K562 (cell line): ENCODE measurements around the gene PRM2. TPM values are rescaled to one million over a fixed set of nuclear protein-coding genes. Genes with fewer than 3 reads are reported as not detected.

ENCODE experiments used
- ADNP ChIP-seq: fragments of 200-800 bp; sonication (Bioruptor generic); IDR thresholded peaks from 2 replicates; pipeline ENCODE4 v1.6.1; 2016; ENCODE audit warnings: missing genetic modification characterization, missing compliant biosample characterization
- CHCHD3 ChIP-seq: fragments of 250-450 bp; sonication (Bioruptor Pico); IDR thresholded peaks from 2 replicates; pipeline ENCODE4 v2.1.2; 2022; ENCODE audit warnings: mild to moderate bottlenecking
- COPS2 ChIP-seq: fragments of 450-650 bp; conservative IDR thresholded peaks from 2 replicates; pipeline ENCODE4 v1.6.1; 2016; ENCODE audit warnings: mild to moderate bottlenecking, moderate library complexity
- CXXC5 ChIP-seq: fragments of 250-450 bp; sonication (Bioruptor Pico); IDR thresholded peaks from 2 replicates; pipeline ENCODE4 v1.8.0; 2022; ENCODE audit warnings: inconsistent platforms, mild to moderate bottlenecking, moderate library complexity
- DNMT1 ChIP-seq: fragments of 450-650 bp; IDR thresholded peaks from 2 replicates; pipeline ENCODE4 v1.6.1; 2016; ENCODE audit warnings: antibody characterized with exemption, mild to moderate bottlenecking
- ELF2 ChIP-seq: fragments of 250-450 bp; sonication (Bioruptor Pico); IDR thresholded peaks from 2 replicates; pipeline ENCODE4 v1.5.0; 2021; ENCODE audit warnings: mild to moderate bottlenecking
- FOXA3 ChIP-seq, 2 experiments: fragments of 450-650 bp in 1 of 2; sonication (generic) in 1 of 2; formaldehyde crosslinking; IDR thresholded peaks in 1 of 2; conservative IDR thresholded peaks in 1 of 2; 2 replicates each; pipeline versions ENCODE4 v1.4.0 to v1.8.0; 2020 to 2022; ENCODE audit warnings: mild to moderate bottlenecking in 2 of 2, missing genetic modification reagents in 1 of 2
- JUN ChIP-seq, 2 experiments: sonication (generic) in 1 of 2; formaldehyde crosslinking in 1 of 2; IDR thresholded peaks; 2 replicates each; pipeline versions ENCODE4 v1.6.1 to v1.8.0; 2012 to 2022; ENCODE audit warnings: borderline replicate concordance in 2 of 2, mild to moderate bottlenecking in 2 of 2, improper control_type of control experiment in 1 of 2, low read depth in 1 of 2, low read length in 1 of 2, missing genetic modification reagents in 1 of 2
- JUND ChIP-seq, 2 experiments: IDR thresholded peaks; 2 replicates in 1 of 2; 3 replicates in 1 of 2; pipeline ENCODE4 v1.6.1; 2011; ENCODE audit warnings: borderline replicate concordance in 2 of 2, low read depth in 2 of 2, low read length in 2 of 2, improper control_type of control experiment in 1 of 2, missing biosample characterization in 1 of 2, missing genetic modification characterization in 1 of 2, missing genetic modification reagents in 1 of 2
- MBD2 ChIP-seq: sonication (generic); IDR thresholded peaks from 2 replicates; pipeline ENCODE4 v1.6.1; 2016; ENCODE audit warnings: low read depth, borderline replicate concordance
- NUFIP1 ChIP-seq: fragments of 450-650 bp; IDR thresholded peaks from 2 replicates; pipeline ENCODE4 v1.6.1; 2018; ENCODE audit not compliant: partially characterized antibody
- RBBP5 ChIP-seq: fragments of 200-600 bp; sonication (generic); IDR thresholded peaks from 2 replicates; pipeline ENCODE4 v1.6.1; 2012; ENCODE audit warnings: borderline replicate concordance, mild to moderate bottlenecking, low read length, control low read depth, inconsistent platforms; ENCODE audit not compliant: insufficient read depth, poor library complexity, severe bottlenecking
- SMAD2 ChIP-seq: fragments of 150-350 bp; IDR thresholded peaks from 2 replicates; pipeline ENCODE4 v1.6.1; 2014; ENCODE audit warnings: low read depth, mild to moderate bottlenecking, low read length
- TAL1 ChIP-seq: fragments of 450-650 bp; IDR thresholded peaks from 2 replicates; pipeline ENCODE4 v1.6.1; 2016; ENCODE audit warnings: mild to moderate bottlenecking
- TCF7 ChIP-seq: sonication (generic); IDR thresholded peaks from 2 replicates; pipeline ENCODE4 v1.6.1; 2016; ENCODE audit warnings: antibody characterized with exemption, borderline replicate concordance
- TRIM24 ChIP-seq, 2 experiments: fragments of 450-650 bp; IDR thresholded peaks; 2 replicates each; pipeline ENCODE4 v1.6.1; 2016
- TSC22D4 ChIP-seq: fragments of 450-650 bp; IDR thresholded peaks from 2 replicates; pipeline ENCODE4 v1.6.1; 2016; ENCODE audit warnings: missing genetic modification characterization, missing biosample characterization, control low read depth
- ZNF584 ChIP-seq: fragments of 200-800 bp; sonication (Bioruptor generic); IDR thresholded peaks from 2 replicates; pipeline ENCODE4 v1.6.1; 2016; ENCODE audit warnings: low read depth, mild to moderate bottlenecking, missing genetic modification characterization, missing compliant biosample characterization
- ZNF707 ChIP-seq: fragments of 250-450 bp; sonication (Bioruptor Pico); conservative IDR thresholded peaks from 2 replicates; pipeline ENCODE4 v1.8.0; 2022; ENCODE audit warnings: inconsistent platforms, mild to moderate bottlenecking, moderate library complexity
- polyA plus RNA-seq, 8 experiments: library from polyadenylated mRNA; depleted of rRNA in 4 of 8; stranded (reverse) in 5 of 8; unstranded in 3 of 8; fragments of >200 nt; fragmentation: Nextera tagmentation in 2 of 8; fragmentation: Illumina TruSeq in 1 of 8; extraction: Ambion mirVana in 2 of 8; extraction: Trizol in 1 of 8; gene quantifications; 2 replicates each; pipeline versions ENCODE4 v1.2.1 to v1.2.3, GENCODE V29; 2011 to 2014; ENCODE audit warnings: inconsistent platforms in 1 of 8, missing spikeins in 1 of 8
- total RNA-seq, 7 experiments: library from RNA; depleted of rRNA in 6 of 7; stranded (reverse); fragments of >200 nt in 6 of 7; fragmentation: Illumina TruSeq in 2 of 7; extraction: Trizol in 2 of 7; gene quantifications; 2 replicates each; pipeline versions ENCODE4 v1.2.1 to v1.2.3, GENCODE V29; 2011 to 2021; ENCODE audit warnings: low replicate concordance in 1 of 7
- TF ChIP-seq, protein P1 (sequence below): fragments of 450-650 bp; formaldehyde crosslinking; IDR thresholded peaks from 2 replicates; pipeline ENCODE4 v1.4.0; 2020; ENCODE audit warnings: mild to moderate bottlenecking, mixed read lengths
- TF ChIP-seq, protein P2 (sequence below): fragments of 250-450 bp; sonication (Bioruptor Pico); IDR thresholded peaks from 2 replicates; pipeline ENCODE4 v1.8.0; 2021; ENCODE audit warnings: mild to moderate bottlenecking, moderate library complexity
- TF ChIP-seq, protein P3 (sequence below): sonication (generic); formaldehyde crosslinking; IDR thresholded peaks from 2 replicates; pipeline ENCODE4 v1.9.0; 2022; ENCODE audit warnings: mild to moderate bottlenecking, missing genetic modification reagents
- TF ChIP-seq, protein P4 (sequence below): sonication (generic); formaldehyde crosslinking; IDR thresholded peaks from 2 replicates; pipeline ENCODE4 v1.8.0; 2022; ENCODE audit warnings: mild to moderate bottlenecking, missing genetic modification reagents

Gene PRM2
- total and polyA plus RNA-seq, 9 of the 15 experiments (the other 6 are each of a cell fraction or from before 2014, with no cell fraction given), result not detected

DNA sequence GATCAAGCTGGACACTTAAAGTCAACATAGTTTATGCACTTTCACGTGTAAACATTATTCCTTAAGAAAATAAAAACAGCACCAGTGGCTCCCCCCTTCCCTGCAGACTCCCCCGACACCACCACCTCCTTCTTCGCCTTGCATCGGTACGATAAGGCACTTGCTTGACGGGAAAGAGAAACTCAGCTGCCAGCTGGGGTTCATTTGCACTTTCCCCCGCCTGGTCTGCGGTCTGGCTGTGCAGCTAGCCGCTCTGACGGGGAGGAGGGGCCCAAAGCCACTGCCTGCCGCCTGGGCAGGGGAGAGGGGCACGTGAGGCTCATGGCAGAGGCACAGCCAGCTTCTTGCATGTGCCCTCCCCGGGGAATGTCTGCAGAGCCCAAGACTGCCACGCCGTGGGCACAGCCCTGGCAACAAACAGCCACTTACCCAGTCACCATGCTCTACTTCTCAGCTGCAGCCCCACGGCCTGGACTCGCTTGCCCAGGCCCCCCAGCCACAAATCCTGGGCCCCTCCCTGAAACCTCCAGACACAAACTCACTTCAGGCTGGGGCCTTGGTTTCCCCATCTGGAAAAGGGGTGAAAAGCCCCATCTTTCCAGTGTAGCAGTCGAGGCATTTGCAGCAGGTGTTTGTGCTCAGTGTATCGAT lies 21.3 kb upstream of the PRM2 start (continued):
- TF ChIP-seq, protein P1, sequence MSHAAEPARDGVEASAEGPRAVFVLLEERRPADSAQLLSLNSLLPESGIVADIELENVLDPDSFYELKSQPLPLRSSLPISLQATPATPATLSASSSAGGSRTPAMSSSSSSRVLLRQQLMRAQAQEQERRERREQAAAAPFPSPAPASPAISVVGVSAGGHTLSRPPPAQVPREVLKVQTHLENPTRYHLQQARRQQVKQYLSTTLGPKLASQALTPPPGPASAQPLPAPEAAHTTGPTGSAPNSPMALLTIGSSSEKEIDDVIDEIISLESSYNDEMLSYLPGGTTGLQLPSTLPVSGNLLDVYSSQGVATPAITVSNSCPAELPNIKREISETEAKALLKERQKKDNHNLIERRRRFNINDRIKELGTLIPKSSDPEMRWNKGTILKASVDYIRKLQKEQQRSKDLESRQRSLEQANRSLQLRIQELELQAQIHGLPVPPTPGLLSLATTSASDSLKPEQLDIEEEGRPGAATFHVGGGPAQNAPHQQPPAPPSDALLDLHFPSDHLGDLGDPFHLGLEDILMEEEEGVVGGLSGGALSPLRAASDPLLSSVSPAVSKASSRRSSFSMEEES, result no peak
- no peak for TF ChIP-seq FOXA3 (CRISPR knock-in tag; conservative IDR thresholded peaks at IDR 0.05 in 1 of 2, IDR thresholded peaks at IDR 0.05 in 1 of 2)
- TF ChIP-seq, protein P2, sequence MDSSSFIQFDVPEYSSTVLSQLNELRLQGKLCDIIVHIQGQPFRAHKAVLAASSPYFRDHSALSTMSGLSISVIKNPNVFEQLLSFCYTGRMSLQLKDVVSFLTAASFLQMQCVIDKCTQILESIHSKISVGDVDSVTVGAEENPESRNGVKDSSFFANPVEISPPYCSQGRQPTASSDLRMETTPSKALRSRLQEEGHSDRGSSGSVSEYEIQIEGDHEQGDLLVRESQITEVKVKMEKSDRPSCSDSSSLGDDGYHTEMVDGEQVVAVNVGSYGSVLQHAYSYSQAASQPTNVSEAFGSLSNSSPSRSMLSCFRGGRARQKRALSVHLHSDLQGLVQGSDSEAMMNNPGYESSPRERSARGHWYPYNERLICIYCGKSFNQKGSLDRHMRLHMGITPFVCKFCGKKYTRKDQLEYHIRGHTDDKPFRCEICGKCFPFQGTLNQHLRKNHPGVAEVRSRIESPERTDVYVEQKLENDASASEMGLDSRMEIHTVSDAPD, result no peak
- TF ChIP-seq NUFIP1, result no peak
- no peak for TF ChIP-seq ZNF707
- no peak for TF ChIP-seq DNMT1
- no peak for TF ChIP-seq MBD2
- TF ChIP-seq, protein P3, sequence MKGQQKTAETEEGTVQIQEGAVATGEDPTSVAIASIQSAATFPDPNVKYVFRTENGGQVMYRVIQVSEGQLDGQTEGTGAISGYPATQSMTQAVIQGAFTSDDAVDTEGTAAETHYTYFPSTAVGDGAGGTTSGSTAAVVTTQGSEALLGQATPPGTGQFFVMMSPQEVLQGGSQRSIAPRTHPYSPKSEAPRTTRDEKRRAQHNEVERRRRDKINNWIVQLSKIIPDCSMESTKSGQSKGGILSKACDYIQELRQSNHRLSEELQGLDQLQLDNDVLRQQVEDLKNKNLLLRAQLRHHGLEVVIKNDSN (CRISPR knock-in tag), result peak; percentile 48
- TF ChIP-seq SMAD2, result no peak
- TF ChIP-seq COPS2, result no peak
- TF ChIP-seq, protein P4, sequence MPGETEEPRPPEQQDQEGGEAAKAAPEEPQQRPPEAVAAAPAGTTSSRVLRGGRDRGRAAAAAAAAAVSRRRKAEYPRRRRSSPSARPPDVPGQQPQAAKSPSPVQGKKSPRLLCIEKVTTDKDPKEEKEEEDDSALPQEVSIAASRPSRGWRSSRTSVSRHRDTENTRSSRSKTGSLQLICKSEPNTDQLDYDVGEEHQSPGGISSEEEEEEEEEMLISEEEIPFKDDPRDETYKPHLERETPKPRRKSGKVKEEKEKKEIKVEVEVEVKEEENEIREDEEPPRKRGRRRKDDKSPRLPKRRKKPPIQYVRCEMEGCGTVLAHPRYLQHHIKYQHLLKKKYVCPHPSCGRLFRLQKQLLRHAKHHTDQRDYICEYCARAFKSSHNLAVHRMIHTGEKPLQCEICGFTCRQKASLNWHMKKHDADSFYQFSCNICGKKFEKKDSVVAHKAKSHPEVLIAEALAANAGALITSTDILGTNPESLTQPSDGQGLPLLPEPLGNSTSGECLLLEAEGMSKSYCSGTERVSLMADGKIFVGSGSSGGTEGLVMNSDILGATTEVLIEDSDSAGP, result no peak
- no peak for TF ChIP-seq CHCHD3 (CRISPR knock-in tag)
- TF ChIP-seq TSC22D4, result no peak
- peak; percentile 33 to 56; a peak in 1 of 4 replicates for TF ChIP-seq TRIM24 (IDR thresholded peaks at IDR 0.05)
- TF ChIP-seq ADNP (tag), result no peak
- TF ChIP-seq JUN (IDR thresholded peaks at IDR 0.05; ENCODE audit: borderline replicate concordance, low read depth, low read length), result no peak
- no peak for TF ChIP-seq JUN (CRISPR knock-in tag; IDR thresholded peaks at IDR 0.05; ENCODE audit: borderline replicate concordance)
- TF ChIP-seq ELF2 (CRISPR knock-in tag), result no peak
- TF ChIP-seq CXXC5 (CRISPR knock-in tag), result peak; percentile 48; the same call in 1 of the 2 replicates
- TF ChIP-seq TCF7, result no peak
- peak; percentile 76 for TF ChIP-seq TAL1
- TF ChIP-seq JUND (IDR thresholded peaks at IDR 0.05; ENCODE audit: borderline replicate concordance, low read depth, low read length), result no peak
- no peak for TF ChIP-seq JUND (tag; IDR thresholded peaks at IDR 0.05; ENCODE audit: borderline replicate concordance, low read depth, low read length)
- no peak for TF ChIP-seq ZNF584
- peak; percentile 30 for TF ChIP-seq RBBP5
